HG03175 (cell line): ENCODE data around the gene PASK.
"Not testable (repeated sequence)": the region's sequence is repeated elsewhere in the genome, so short reads cannot be mapped to it uniquely, and the experiment has no call there.

ENCODE experiments used
- ATAC-seq: cut with Tn5 transposase; IDR thresholded peaks from one replicate; pipeline ENCODE4 v1.9.1; 2021; ENCODE audit warnings: mild to moderate bottlenecking, moderate library complexity; ENCODE audit not compliant: unreplicated experiment

Gene PASK

GRCh38 chr2:241109210-241110088 lies 39.8 kb downstream of the PASK start:
- no peak for ATAC-seq

GRCh38 chr2:241108271-241109209 lies 40.7 kb downstream of the PASK start:
- ATAC-seq: no peak

GRCh38 chr2:241107031-241107783 lies 42.1 kb downstream of the PASK start:
- no peak for ATAC-seq

- no peak for ATAC-seq
Observed at GRCh38 chr2:241105641-241106040, 43.6 kb downstream of the PASK start.

GRCh38 chr2:241104611-241105010 lies 44.7 kb downstream of the PASK start:
- ATAC-seq: not testable (repeated sequence)

GRCh38 chr2:241103176-241103595 lies 46.1 kb downstream of the PASK start:
- ATAC-seq: no peak

- peak; percentile 92 for ATAC-seq
Observed at GRCh38 chr2:241102239-241102803, 47.0 kb downstream of the PASK start, which contains the start of gene MTERF4. Gene MTERF4, minus strand, starts transcription at chr2:241102287. Its CDS starts 14 bp downstream, at chr2:241102273.

GRCh38 chr2:241099246-241099645 lies 50.0 kb downstream of the PASK start:
- no peak for ATAC-seq

- ATAC-seq: peak; percentile 56
Observed at GRCh38 chr2:241096979-241097378, 52.3 kb downstream of the PASK start.

- no peak for ATAC-seq
Observed at GRCh38 chr2:241095594-241096290, 53.5 kb downstream of the PASK start.

- ATAC-seq: no peak
Observed at GRCh38 chr2:241094924-241095420, 54.3 kb downstream of the PASK start.

- ATAC-seq: no peak
Observed at GRCh38 chr2:241094172-241094571, 55.1 kb downstream of the PASK start.

- not testable (repeated sequence) for ATAC-seq
Observed at GRCh38 chr2:241093133-241093781, 56.0 kb downstream of the PASK start.

GRCh38 chr2:241092677-241093076 lies 56.6 kb downstream of the PASK start:
- no peak for ATAC-seq

- ATAC-seq: no peak
Observed at GRCh38 chr2:241091734-241092445, 57.4 kb downstream of the PASK start.

- no peak for ATAC-seq
Observed at GRCh38 chr2:241091201-241091600, 58.1 kb downstream of the PASK start.

- no peak for ATAC-seq
Observed at GRCh38 chr2:241088791-241089732, 60.2 kb downstream of the PASK start.
